ENCODE measurements around the gene NMRK1. TPM values are rescaled to one million over a fixed set of nuclear protein-coding genes. Genes with fewer than 3 reads are reported as not detected.

NMRK1 gene
- total and polyA plus RNA-seq, 2 of the 13 experiments (the other 11 are each of a cell fraction or from before 2014, with no cell fraction given): 9.1 to 12.9 TPM

- POLR2A ChIA-PET: no interaction called here
- intact Hi-C loops (cut with micrococcal nuclease; ENCODE audit: unreplicated experiment): no loop called here
- H3K4me3 ChIP-seq (replicated peaks in 1 of 3; ENCODE audit: insufficient read depth in 1 of 3, low read depth in 2 of 3, low read length in 3 of 3): no peak overlapping the region
Measured at GRCh38 chr9:75130172-75130571, 42.2 kb upstream of the NMRK1 start.

GRCh38 chr9:75128535-75128934 is 40.6 kb upstream of the NMRK1 start:
- TF ChIP-seq SMC3 (IDR thresholded peaks at IDR 0.05; ENCODE audit: low read length) (no peak), ZNF770 (CRISPR knock-in tag; IDR thresholded peaks at IDR 0.05) (no peak), MAZ (IDR thresholded peaks at IDR 0.05; ENCODE audit: borderline replicate concordance, low read depth, low read length) (no peak), MAZ (CRISPR knock-in tag; IDR thresholded peaks at IDR 0.05; ENCODE audit: low read depth) (no peak), CHD2 (IDR thresholded peaks at IDR 0.05; ENCODE audit: low read depth, low read length) (no peak), U2AF1 (optimal IDR thresholded peaks at IDR 0.05; ENCODE audit: low read depth, low read length) (no peak), LBX2 (CRISPR knock-in tag; IDR thresholded peaks at IDR 0.05; ENCODE audit: borderline replicate concordance) (no peak), ZNF335 (CRISPR knock-in tag; IDR thresholded peaks at IDR 0.05) (no peak), HNF1B (CRISPR knock-in tag; IDR thresholded peaks at IDR 0.05) (no peak), PPARG (CRISPR knock-in tag; conservative IDR thresholded peaks at IDR 0.05) (no peak), CAMTA2 (CRISPR knock-in tag; IDR thresholded peaks at IDR 0.05; ENCODE audit: borderline replicate concordance) (no peak), POLR2AphosphoS5 (IDR thresholded peaks at IDR 0.05; ENCODE audit: low read depth, low read length) (no peak)
- no peaks in the 10 kb centered on the region for H3K79me2 ChIP-seq (ENCODE audit: insufficient read depth, low read length)
- intact Hi-C loops (cut with micrococcal nuclease; ENCODE audit: unreplicated experiment) (no loop called here), in situ Hi-C loops (cut with HindIII; ENCODE audit: extremely low pct_ligation_motif_present, low pct_unique_long_range_greater_than_20kb) (no loop called here)
- H4K20me1 ChIP-seq (ENCODE audit: insufficient read depth, low read length): no peaks in the 10 kb centered on the region
- POLR2A ChIA-PET: no interaction called here
- no peaks in the 10 kb centered on the region for H3K27me3 ChIP-seq (ENCODE audit: control insufficient read depth in 1 of 2, insufficient read depth in 2 of 2, low read length in 2 of 2)
- no peaks in the 10 kb centered on the region for H3K9me3 ChIP-seq (ENCODE audit: low read length)
- no peak overlapping the region for H3K4me2 ChIP-seq (ENCODE audit: low read depth, low read length)
- DNase-seq (ENCODE audit: low spot score) (no peak), ATAC-seq (no peak), FAIRE-seq (no peak)
- H3K4me1 ChIP-seq (ENCODE audit: insufficient read depth, low read length): no peaks in the 10 kb centered on the region
- H3K27ac ChIP-seq (ENCODE audit: extremely low read length, insufficient read depth, low read length): no peak overlapping the region
- no peak overlapping the region for H2AFZ ChIP-seq (ENCODE audit: low read length)
- BruUV-seq (replicated peaks): no TSS peak
- peaks cover 4 to 32% of the 10 kb centered on the region in 2 experiments; a peak in 4 of 5 replicates for H3K36me3 ChIP-seq (replicated peaks in 1 of 2; ENCODE audit: control insufficient read depth in 1 of 2, insufficient read depth in 2 of 2, low read length in 2 of 2)
- no peak overlapping the region for H3K9ac ChIP-seq (ENCODE audit: insufficient read depth, low read depth, low read length)
- WGBS (ENCODE audit: low lambda C conversion rate): 93% methylated on average over 2 of the region's 2 CpGs
- CTCF ChIA-PET (ENCODE audit: low intra/inter-chr PET ratio, low total read pairs): no interaction called here
- no peak overlapping the region for H3K4me3 ChIP-seq (replicated peaks in 1 of 3; ENCODE audit: insufficient read depth in 1 of 3, low read depth in 2 of 3, low read length in 3 of 3)

More at GRCh38 chr9:75130172-75130571, 42.2 kb upstream of the NMRK1 start:
- Histone ChIP-seq H3K27me3 (ENCODE audit: control insufficient read depth in 1 of 2, insufficient read depth in 2 of 2, low read length in 2 of 2) (no peaks in the 10 kb centered on the region), H4K20me1 (ENCODE audit: insufficient read depth, low read length) (no peaks in the 10 kb centered on the region), H3K9me3 (ENCODE audit: low read length) (no peaks in the 10 kb centered on the region), H2AFZ (ENCODE audit: low read length) (no peak overlapping the region), H3K27ac (ENCODE audit: extremely low read length, insufficient read depth, low read length) (no peak overlapping the region), H3K4me1 (ENCODE audit: insufficient read depth, low read length) (no peaks in the 10 kb centered on the region), H3K4me2 (ENCODE audit: low read depth, low read length) (no peak overlapping the region), H3K79me2 (ENCODE audit: insufficient read depth, low read length) (no peaks in the 10 kb centered on the region), H3K36me3 (replicated peaks in 1 of 2; ENCODE audit: control insufficient read depth in 1 of 2, insufficient read depth in 2 of 2, low read length in 2 of 2) (peaks cover 4 to 32% of the 10 kb centered on the region in 2 experiments; a peak in 4 of 5 replicates), H3K9ac (ENCODE audit: insufficient read depth, low read depth, low read length) (no peak overlapping the region)
- ATAC-seq (no peak), DNase-seq (ENCODE audit: low spot score) (no peak), FAIRE-seq (no peak)
- 96% methylated on average over 5 of the region's 5 CpGs for WGBS (ENCODE audit: low lambda C conversion rate)
- TF ChIP-seq ESRRA (CRISPR knock-in tag; IDR thresholded peaks at IDR 0.05; ENCODE audit: low read depth) (no peak), CCDC6 (CRISPR knock-in tag; IDR thresholded peaks at IDR 0.05) (no peak), ZSCAN22 (CRISPR knock-in tag; IDR thresholded peaks at IDR 0.05) (no peak)
- CTCF ChIA-PET (ENCODE audit: low intra/inter-chr PET ratio, low total read pairs): no interaction called here
- in situ Hi-C loops (cut with HindIII; ENCODE audit: extremely low pct_ligation_motif_present, low pct_unique_long_range_greater_than_20kb): no loop called here
- BruUV-seq (replicated peaks): no TSS peak

All from HepG2 (cell line).